ENCODE data around the gene PALM3.
"Not testable (repeated sequence)": the region's sequence is repeated elsewhere in the genome, so short reads cannot be mapped to it uniquely, and the experiment has no call there.

PALM3 gene

DNA sequence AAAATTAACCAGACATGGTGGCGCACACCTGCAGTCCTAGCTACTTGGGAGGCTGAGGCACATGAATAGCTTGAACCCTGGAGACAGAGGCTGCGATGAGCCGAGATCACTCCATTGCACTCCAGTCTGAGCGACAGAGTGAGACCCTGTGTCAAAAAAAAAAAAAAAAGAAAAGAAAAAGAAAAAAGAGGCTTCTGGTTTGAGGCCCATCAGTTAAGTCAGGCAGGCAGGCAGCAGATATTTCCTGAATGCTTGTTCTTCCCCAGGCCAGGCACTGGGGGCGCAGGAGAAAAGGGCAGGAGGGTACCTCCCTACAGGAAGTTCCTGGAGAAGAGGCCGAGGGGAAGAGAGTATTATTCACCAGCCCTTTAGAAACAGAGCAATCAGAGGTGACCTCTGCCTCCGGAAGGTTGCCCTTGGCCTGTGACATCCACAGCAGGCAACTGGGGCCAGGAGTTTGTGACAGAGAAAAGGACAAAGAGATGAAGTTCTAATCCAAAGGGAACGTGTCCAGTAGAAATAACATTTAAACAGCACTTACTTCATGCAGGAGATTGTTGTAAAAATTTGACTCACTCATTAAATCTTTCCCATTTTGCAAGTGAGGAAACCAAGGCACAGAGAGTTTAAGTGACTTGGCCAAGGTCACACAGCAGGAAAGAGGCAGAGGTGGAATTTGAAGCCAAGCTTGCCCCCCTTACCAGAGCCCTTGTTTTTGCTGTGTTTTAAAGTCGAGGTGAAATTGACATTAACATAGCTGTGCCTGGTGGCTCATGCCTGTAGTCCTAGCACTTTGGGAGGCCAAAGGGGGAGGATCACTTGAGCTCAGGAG lies 38.3 kb downstream of the PALM3 start:
- H3K4me3 ChIP-seq (ENCODE audit: control insufficient read depth, low read depth, low read length): no peak overlapping the region
- no peak for DNase-seq (ENCODE audit: low read depth)
- TF ChIP-seq, protein P1, sequence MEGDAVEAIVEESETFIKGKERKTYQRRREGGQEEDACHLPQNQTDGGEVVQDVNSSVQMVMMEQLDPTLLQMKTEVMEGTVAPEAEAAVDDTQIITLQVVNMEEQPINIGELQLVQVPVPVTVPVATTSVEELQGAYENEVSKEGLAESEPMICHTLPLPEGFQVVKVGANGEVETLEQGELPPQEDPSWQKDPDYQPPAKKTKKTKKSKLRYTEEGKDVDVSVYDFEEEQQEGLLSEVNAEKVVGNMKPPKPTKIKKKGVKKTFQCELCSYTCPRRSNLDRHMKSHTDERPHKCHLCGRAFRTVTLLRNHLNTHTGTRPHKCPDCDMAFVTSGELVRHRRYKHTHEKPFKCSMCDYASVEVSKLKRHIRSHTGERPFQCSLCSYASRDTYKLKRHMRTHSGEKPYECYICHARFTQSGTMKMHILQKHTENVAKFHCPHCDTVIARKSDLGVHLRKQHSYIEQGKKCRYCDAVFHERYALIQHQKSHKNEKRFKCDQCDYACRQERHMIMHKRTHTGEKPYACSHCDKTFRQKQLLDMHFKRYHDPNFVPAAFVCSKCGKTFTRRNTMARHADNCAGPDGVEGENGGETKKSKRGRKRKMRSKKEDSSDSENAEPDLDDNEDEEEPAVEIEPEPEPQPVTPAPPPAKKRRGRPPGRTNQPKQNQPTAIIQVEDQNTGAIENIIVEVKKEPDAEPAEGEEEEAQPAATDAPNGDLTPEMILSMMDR (conservative IDR thresholded peaks at IDR 0.05; ENCODE audit: control insufficient read depth, insufficient read depth, low read depth, low read length): no peak

DNA sequence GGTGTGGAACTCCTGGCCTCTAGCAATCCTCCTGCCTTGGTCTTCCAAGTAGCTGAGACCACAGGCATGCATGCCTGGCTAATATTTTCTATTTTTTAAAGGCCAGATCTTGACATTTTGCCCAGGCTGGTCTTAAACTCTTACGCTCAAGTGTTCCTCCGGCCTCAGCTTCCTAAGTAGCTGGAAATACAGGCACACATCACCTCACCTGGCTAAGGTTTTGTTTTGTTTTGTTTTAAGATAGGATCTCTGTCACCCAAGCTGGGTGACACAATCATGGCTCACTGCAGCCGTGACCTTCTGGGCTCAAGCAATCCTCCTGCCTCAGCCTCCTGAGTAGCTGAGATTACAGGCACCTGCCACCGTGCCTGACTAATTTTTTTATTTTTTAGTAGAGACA lies 39.4 kb downstream of the PALM3 start:
- H3K4me3 ChIP-seq (ENCODE audit: control insufficient read depth, low read depth, low read length): no peak overlapping the region
- DNase-seq (ENCODE audit: low read depth): no peak
- TF ChIP-seq, protein P1 (conservative IDR thresholded peaks at IDR 0.05; ENCODE audit: control insufficient read depth, insufficient read depth, low read depth, low read length): no peak

DNA sequence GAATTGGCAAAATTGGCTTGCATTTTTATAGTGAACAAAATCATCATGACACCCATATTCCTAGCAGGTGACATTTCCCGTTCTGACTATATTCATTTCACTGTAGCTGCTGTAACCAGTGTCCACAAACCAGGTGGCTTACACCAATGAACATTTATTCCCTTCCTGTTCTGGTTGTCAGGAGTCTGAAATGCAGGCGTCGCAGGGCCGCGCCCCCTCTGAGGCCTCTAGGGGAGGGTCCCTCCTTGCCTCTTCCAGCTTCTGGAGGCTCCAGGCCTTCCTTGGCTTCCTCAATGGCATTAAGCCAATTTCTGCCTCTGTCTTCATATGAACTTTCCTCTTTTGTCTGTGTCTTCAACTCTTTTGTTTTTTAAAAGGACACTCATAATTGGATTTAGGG lies 40.4 kb downstream of the PALM3 start:
- no peak overlapping the region for H3K4me3 ChIP-seq (ENCODE audit: control insufficient read depth, low read depth, low read length)
- TF ChIP-seq, protein P1 (conservative IDR thresholded peaks at IDR 0.05; ENCODE audit: control insufficient read depth, insufficient read depth, low read depth, low read length): no peak
- DNase-seq (ENCODE audit: low read depth): no peak

DNA sequence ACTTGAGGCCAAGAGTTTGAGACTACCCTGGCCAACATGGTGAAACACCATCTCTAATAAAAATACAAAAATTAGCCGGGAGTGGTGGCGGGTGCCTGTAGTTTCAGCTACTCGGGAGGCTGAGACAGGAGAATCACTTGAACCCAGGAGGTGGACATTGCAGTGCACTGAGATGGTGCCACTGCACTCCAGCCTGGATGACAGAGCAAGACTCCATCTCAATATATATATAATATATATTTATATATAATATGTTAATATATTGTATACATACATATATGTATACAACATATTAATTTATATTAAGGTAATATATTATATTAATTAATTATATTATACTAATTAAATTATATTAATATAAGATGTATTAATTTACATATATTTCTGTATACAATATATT lies 42.1 kb downstream of the PALM3 start:
- not testable (repeated sequence) for H3K4me3 ChIP-seq (ENCODE audit: control insufficient read depth, low read depth, low read length); DNase-seq (ENCODE audit: low read depth)

DNA sequence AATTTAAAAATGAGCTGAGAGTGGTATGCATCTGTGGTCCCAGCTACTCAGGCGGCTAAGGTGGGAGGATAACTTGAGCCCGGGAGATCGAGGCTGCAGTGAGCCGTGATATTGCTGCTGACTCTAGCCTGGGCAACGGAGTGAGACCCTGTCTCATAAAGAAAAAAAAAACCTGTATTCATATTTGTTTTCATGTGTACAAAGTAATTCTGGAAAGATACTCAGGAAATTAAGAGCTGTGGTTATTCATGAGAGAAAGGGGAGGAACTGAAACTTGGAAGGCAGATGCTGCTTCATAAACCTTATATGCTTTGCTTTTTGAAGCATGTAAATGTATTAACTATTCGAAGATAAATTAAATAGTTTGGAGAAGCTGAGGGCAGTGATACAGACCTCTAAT lies 42.8 kb downstream of the PALM3 start:
- TF ChIP-seq, protein P1 (conservative IDR thresholded peaks at IDR 0.05; ENCODE audit: control insufficient read depth, insufficient read depth, low read depth, low read length): no peak
- no peak overlapping the region for H3K4me3 ChIP-seq (ENCODE audit: control insufficient read depth, low read depth, low read length)

DNA sequence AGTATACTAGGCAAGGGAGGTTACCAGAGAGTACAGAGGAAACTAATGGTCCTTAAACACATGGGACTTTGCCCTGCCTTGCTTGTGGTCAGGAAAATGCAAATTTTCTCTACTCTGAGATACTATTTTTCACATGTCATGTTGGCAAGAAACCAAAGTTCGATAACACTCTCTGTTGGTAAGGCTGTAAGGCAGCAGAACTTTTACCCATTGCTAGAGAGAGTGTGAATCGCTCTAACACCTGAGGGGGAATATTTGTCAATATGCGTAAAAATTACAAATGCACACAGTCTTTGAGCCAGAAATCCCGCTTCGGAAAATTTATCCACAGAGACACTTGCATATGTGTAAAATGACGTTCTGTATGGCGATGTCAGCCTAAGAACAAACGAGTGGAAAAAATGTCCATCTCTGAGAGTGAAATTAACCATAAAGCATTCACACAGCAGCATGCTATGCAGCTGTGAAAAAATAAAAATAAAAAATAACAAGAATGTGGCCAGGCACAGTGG lies 46.3 kb downstream of the PALM3 start:
- no peak overlapping the region for H3K4me3 ChIP-seq (ENCODE audit: control insufficient read depth, low read depth, low read length)
- no peak for DNase-seq (ENCODE audit: low read depth)
- TF ChIP-seq, protein P1 (conservative IDR thresholded peaks at IDR 0.05; ENCODE audit: control insufficient read depth, insufficient read depth, low read depth, low read length): no peak

More for the DNA sequence above, 42.8 kb downstream of the PALM3 start:
- DNase-seq (ENCODE audit: low read depth): no peak

DNA sequence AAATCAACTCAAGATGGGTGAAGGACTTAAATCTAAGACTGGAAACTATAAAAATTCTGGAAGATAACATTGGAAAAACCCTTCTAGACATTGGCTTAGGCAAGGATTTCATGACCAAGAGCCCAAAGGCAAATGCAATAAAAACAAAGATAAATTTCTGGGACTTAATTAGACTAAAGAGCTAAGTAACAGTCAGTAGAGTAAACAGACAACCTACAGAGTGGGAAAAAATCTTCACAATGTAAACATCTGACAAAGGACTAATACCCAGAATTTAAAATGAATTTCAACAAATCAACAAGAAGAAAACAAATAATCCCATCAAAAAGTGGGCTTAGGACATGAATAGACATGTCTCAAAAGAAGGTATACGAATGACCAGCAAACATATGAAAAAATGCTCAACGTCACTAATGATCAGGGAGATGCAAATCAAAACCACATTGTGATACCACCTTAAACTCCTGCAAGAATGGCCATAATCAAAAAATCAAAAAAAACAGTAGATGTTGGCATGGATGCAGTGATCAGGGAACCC lies 49.4 kb downstream of the PALM3 start:
- TF ChIP-seq, protein P1 (conservative IDR thresholded peaks at IDR 0.05; ENCODE audit: control insufficient read depth, insufficient read depth, low read depth, low read length): no peak
- DNase-seq (ENCODE audit: low read depth): no peak
- no peak overlapping the region for H3K4me3 ChIP-seq (ENCODE audit: control insufficient read depth, low read depth, low read length)
